Measurements from ENCODE around the gene AOC1. TPM values are rescaled to one million over a fixed set of nuclear protein-coding genes. Genes with fewer than 3 reads are reported as not detected.
"Not testable (repeated sequence)": the region's sequence is repeated elsewhere in the genome, so short reads cannot be mapped to it uniquely, and the experiment has no call there.

The AOC1 gene
- 0.16 TPM in 1 of 2 replicates, not detected in the other for total RNA-seq

DNA sequence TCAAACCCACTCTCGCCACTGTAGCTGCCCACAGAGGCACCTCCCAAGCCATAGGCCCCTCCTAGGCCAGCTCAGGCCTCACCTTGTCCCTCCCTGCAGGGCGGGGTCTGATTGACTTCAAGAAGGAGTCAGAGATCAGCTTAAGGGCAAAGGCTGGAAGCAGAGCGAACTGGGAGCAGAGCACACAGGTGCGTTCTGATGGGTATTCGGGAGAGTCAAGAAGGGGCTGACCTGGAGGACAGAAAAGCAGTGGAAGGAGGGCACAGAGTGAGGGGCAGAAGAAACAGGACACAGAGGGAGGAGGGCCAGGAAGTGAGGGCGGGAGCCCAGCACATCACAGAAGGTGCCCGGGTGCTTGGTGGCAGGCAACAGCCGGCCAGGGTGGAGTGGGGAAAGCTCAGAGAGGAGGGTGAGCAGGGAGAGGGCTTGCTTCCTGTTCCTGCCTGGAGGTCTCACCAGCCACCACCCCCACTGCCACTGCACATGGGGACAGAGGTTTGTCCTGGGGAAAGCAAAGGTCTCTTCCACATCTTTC is at the start of gene AOC1:
AOC1 (plus strand) TSS at position 147 of the 535 bp plus-strand sequence. CDS start 3,954 bp downstream, outside the sequence.
- no peak for DNase-seq (ENCODE audit: low spot score)
- Mint-ChIP-seq H3K4me1 (ENCODE audit: low read depth) (no peaks in the 10 kb centered on the region), H3K36me3 (ENCODE audit: low read depth) (no peaks in the 10 kb centered on the region), H3K27ac (no peak within 1 kb of the TSS), H3K27me3 (ENCODE audit: low read depth) (peaks cover 16% of the 10 kb centered on the region), H3K4me3 (ENCODE audit: low read depth) (no peak within 1 kb of the TSS), H3K9me3 (no peaks in the 10 kb centered on the region)
- intact Hi-C loops (cut with micrococcal nuclease), result no loop called here

GRCh38 chr7:150803161-150803860 is 49.0 kb upstream of the AOC1 start:
- intact Hi-C loops (cut with micrococcal nuclease), result no loop called here

DNA sequence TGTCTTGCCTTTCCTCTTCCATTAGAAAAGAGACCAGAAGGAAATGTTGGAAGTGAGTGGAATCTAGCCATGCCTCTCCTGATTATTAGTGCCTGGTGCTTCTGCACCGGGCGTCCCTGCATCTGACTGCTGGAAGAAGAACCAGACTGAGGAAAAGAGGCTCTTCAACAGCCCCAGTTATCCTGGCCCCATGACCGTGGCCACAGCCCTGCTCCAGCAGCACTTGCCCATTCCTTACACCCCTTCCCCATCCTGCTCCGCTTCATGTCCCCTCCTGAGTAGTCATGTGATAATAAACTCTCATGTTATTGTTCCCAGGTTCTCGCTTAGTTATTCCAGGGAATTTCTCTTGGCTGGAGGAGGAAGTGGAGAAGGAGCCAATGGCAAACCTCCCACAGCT is 47.5 kb upstream of the AOC1 start:
- Mint-ChIP-seq H3K27me3 (ENCODE audit: low read depth) (peaks cover 33% of the 10 kb centered on the region), H3K27ac (no peak overlapping the region), H3K4me1 (ENCODE audit: low read depth) (no peaks in the 10 kb centered on the region), H3K36me3 (ENCODE audit: low read depth) (no peaks in the 10 kb centered on the region), H3K4me3 (ENCODE audit: low read depth) (no peak overlapping the region), H3K9me3 (peaks cover 8% of the 10 kb centered on the region)
- DNase-seq (ENCODE audit: low spot score), result no peak
- intact Hi-C loops (cut with micrococcal nuclease), result no loop called here

More at GRCh38 chr7:150803161-150803860, 49.0 kb upstream of the AOC1 start:
- H3K4me3 Mint-ChIP-seq (ENCODE audit: low read depth), result no peak overlapping the region
- H3K9me3 Mint-ChIP-seq, result peaks cover 8% of the 10 kb centered on the region
- no peak for DNase-seq (ENCODE audit: low spot score)
- no peak overlapping the region for H3K27ac Mint-ChIP-seq
- H3K4me1 Mint-ChIP-seq (ENCODE audit: low read depth), result no peaks in the 10 kb centered on the region
- H3K36me3 Mint-ChIP-seq (ENCODE audit: low read depth), result no peaks in the 10 kb centered on the region
- H3K27me3 Mint-ChIP-seq (ENCODE audit: low read depth), result peaks cover 39% of the 10 kb centered on the region

DNA sequence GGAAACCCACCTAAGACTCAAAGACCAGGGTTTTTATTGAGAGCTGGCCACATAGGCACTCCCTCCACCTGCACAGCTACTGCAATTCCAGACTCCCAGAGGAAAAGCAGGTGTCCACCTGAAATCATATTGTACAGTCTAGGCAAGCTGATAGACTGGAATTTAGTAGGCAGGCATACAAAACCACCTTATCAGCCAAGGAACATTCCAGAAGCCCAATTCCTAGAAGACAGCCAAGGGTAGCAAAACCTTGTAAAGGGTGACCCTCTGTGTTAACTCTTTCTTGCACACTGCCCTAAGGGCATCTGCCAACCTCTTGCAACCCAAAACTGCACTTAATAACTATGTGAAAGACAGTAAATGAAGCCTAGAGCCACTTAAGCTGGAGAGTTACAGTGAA is 46.5 kb upstream of the AOC1 start:
- H3K9me3 Mint-ChIP-seq, result peaks cover 8% of the 10 kb centered on the region
- H3K27ac Mint-ChIP-seq, result no peak overlapping the region
- no peaks in the 10 kb centered on the region for H3K36me3 Mint-ChIP-seq (ENCODE audit: low read depth)
- H3K4me3 Mint-ChIP-seq (ENCODE audit: low read depth), result no peak overlapping the region
- intact Hi-C loops (cut with micrococcal nuclease), result no loop called here
- no peaks in the 10 kb centered on the region for H3K4me1 Mint-ChIP-seq (ENCODE audit: low read depth)
- H3K27me3 Mint-ChIP-seq (ENCODE audit: low read depth), result peaks cover 43% of the 10 kb centered on the region
- DNase-seq (ENCODE audit: low spot score), result no peak

- Mint-ChIP-seq H3K4me3 (ENCODE audit: low read depth) (no peak overlapping the region), H3K36me3 (ENCODE audit: low read depth) (no peaks in the 10 kb centered on the region), H3K27ac (no peak overlapping the region), H3K4me1 (ENCODE audit: low read depth) (no peaks in the 10 kb centered on the region), H3K9me3 (peaks cover 8% of the 10 kb centered on the region), H3K27me3 (ENCODE audit: low read depth) (peaks cover 41% of the 10 kb centered on the region)
- intact Hi-C loops (cut with micrococcal nuclease), result no loop called here
- DNase-seq (ENCODE audit: low spot score), result no peak
Measured at GRCh38 chr7:150806454-150806853, 45.9 kb upstream of the AOC1 start.

GRCh38 chr7:150806863-150807262 is 45.5 kb upstream of the AOC1 start:
- intact Hi-C loops (cut with micrococcal nuclease), result no loop called here
- Mint-ChIP-seq H3K9me3 (peaks cover 8% of the 10 kb centered on the region), H3K27me3 (ENCODE audit: low read depth) (peaks cover 41% of the 10 kb centered on the region), H3K36me3 (ENCODE audit: low read depth) (no peaks in the 10 kb centered on the region), H3K4me3 (ENCODE audit: low read depth) (no peak overlapping the region), H3K4me1 (ENCODE audit: low read depth) (no peaks in the 10 kb centered on the region), H3K27ac (no peak overlapping the region)
- no peak for DNase-seq (ENCODE audit: low spot score)

DNA sequence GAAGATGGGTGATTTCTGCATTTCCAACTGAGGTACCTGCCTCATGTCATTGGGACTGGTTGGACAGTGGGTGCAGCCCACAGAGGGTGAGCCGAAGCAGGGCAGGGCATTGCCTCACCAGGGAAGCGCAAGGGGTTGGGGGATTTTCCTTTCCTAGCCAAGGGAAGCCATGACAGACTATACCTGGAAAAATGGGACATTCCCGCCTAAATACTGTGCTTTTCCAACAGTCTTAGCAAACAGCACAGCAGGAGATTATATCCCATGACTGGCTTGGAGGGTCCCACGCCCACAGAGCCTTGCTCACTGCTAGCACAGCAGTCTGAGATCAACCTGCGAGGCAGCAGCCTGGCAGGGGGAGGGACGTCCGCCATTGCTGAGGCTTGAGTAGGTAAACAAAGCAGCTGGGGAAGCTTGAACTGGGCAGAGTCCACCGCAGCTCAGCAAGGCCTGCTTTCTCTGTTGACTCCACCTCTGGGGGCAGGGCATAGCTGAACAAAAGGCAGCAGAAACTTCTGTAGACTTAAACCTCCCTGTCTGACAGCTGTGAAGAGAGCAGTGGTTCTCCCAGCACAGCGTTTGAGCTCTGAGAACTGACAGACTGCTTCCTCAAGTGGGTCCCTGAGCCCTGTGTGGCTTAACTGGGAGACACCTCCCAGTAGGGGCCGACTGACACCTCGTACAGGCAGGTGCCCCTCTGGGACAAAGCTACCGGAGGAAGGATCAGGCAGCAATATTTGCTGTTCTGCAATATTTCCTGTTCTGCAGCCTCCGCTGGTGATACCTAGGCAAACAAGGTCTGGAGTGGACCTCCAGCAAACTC is 44.5 kb upstream of the AOC1 start:
- H3K27ac Mint-ChIP-seq; DNase-seq (ENCODE audit: low spot score); H3K36me3 Mint-ChIP-seq (ENCODE audit: low read depth); H3K9me3 Mint-ChIP-seq; H3K4me1 Mint-ChIP-seq (ENCODE audit: low read depth); intact Hi-C loops (cut with micrococcal nuclease); H3K4me3 Mint-ChIP-seq (ENCODE audit: low read depth): not testable (repeated sequence)
- peaks cover 33% of the 10 kb centered on the region for H3K27me3 Mint-ChIP-seq (ENCODE audit: low read depth)

- Mint-ChIP-seq H3K36me3 (ENCODE audit: low read depth) (no peaks in the 10 kb centered on the region), H3K27ac (no peak overlapping the region), H3K4me3 (ENCODE audit: low read depth) (no peak overlapping the region), H3K4me1 (ENCODE audit: low read depth) (peaks cover 4% of the 10 kb centered on the region), H3K27me3 (ENCODE audit: low read depth) (peaks cover 37% of the 10 kb centered on the region), H3K9me3 (peaks cover 15% of the 10 kb centered on the region)
- DNase-seq (ENCODE audit: low spot score), result no peak
- intact Hi-C loops (cut with micrococcal nuclease), result no loop called here
Measured at GRCh38 chr7:150814328-150815001, 37.9 kb upstream of the AOC1 start.

DNA sequence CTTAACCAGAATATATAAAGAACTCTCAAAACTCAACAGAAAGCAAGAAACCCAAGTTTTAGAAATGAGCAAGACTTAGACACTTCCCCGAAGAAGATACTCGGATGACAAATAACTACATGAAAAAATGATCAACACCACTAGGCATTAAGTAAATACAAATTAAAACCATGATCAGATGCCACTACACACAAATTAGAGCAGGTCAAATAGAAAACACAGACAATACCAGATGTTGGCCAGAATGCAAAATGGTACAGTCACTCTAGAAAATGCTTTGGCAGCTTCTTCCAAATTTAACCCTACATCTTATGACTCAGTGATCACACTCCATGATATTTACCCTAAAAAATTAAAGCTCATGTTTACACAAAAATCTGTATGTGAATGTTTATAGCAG is 33.3 kb upstream of the AOC1 start:
- peaks cover 28% of the 10 kb centered on the region for H3K27me3 Mint-ChIP-seq (ENCODE audit: low read depth)

DNA sequence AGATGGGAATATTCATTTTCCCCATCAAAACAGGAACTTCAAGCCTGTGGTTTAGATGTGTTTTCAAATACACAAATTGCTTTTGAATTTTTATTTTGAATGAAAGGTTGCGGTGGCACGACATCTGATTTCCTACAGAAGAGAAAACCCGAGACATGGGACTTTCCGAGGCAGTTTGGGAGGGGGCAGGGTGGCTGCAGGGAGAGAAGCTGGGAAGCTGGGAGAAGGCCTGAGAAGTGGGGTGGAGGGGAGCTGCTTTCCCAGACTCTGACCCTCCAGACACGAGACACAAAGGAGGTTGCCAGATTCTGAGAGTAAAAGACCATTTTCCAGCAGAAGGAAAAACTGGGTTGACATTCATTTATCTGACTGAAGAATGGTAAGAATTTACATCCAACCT is 32.2 kb upstream of the AOC1 start:
- Mint-ChIP-seq H3K36me3 (ENCODE audit: low read depth) (no peaks in the 10 kb centered on the region), H3K27ac (no peak overlapping the region), H3K27me3 (ENCODE audit: low read depth) (peaks cover 26% of the 10 kb centered on the region), H3K9me3 (peaks cover 21% of the 10 kb centered on the region), H3K4me3 (ENCODE audit: low read depth) (no peak overlapping the region), H3K4me1 (ENCODE audit: low read depth) (peaks cover 5% of the 10 kb centered on the region)
- intact Hi-C loops (cut with micrococcal nuclease), result no loop called here
- no peak for DNase-seq (ENCODE audit: low spot score)

More for the DNA sequence above, 33.3 kb upstream of the AOC1 start:
- DNase-seq (ENCODE audit: low spot score), result no peak
- Mint-ChIP-seq H3K4me1 (ENCODE audit: low read depth) (peaks cover 5% of the 10 kb centered on the region), H3K27ac (no peak overlapping the region), H3K36me3 (ENCODE audit: low read depth) (no peaks in the 10 kb centered on the region), H3K9me3 (peaks cover 25% of the 10 kb centered on the region), H3K4me3 (ENCODE audit: low read depth) (no peak overlapping the region)
- intact Hi-C loops (cut with micrococcal nuclease), result no loop called here

DNA sequence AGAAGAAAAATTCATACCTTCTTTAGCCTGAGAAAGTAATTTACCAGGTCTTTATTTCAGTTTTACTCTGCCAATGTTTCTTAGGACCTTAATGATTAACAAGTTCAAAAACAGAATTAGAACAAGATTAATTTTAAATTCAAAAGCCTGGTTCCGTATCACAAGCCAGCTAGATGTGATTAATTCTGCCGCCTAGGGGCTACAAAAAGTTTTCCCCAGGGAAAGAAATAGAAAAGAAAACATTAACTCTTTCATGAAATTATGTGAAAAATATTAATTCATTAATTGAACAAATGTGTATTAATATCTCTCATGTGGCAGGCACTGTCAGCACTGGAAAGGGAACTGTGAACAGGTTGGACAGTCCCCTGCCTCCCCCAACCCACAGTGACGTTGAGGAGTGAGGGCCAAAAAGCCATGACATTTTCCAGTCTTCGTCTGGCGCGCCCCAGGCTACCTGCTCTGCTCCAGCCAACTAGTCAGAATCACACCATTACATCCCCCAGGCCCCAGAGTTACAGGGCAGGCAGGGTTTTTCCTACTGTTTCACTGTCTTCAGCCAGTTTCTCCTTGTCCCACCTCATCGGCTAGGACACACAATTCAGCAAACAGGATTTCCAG is 31.6 kb upstream of the AOC1 start:
- DNase-seq (ENCODE audit: low spot score), result no peak
- Mint-ChIP-seq H3K4me1 (ENCODE audit: low read depth) (peaks cover 5% of the 10 kb centered on the region), H3K9me3 (peaks cover 20% of the 10 kb centered on the region), H3K27ac (no peak overlapping the region), H3K4me3 (ENCODE audit: low read depth) (no peak overlapping the region), H3K36me3 (ENCODE audit: low read depth) (no peaks in the 10 kb centered on the region), H3K27me3 (ENCODE audit: low read depth) (peaks cover 27% of the 10 kb centered on the region)
- intact Hi-C loops (cut with micrococcal nuclease), result no loop called here

DNA sequence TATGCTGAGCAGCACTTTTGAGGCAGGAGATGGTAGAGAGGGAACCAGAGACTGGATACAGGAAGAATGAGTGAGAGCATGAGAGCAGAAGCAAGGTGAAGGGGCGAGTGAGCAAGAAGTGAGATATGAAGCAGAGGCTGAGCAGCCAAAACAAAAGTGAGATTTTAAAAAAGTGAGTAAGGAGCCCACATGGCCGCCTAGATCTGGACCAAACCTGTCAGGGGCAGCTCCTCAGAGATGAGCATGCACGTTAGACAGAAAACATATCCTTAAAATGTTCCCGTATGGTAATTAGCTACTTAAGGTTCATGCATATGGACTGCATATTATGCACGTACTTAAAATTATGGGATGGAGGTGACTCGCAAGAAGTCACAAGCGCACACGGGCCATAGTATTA is 29.3 kb upstream of the AOC1 start:
- intact Hi-C loops (cut with micrococcal nuclease), result no loop called here

More for the DNA sequence above, 29.3 kb upstream of the AOC1 start:
- peaks cover 10% of the 10 kb centered on the region for H3K9me3 Mint-ChIP-seq
- H3K36me3 Mint-ChIP-seq (ENCODE audit: low read depth), result no peaks in the 10 kb centered on the region
- H3K27me3 Mint-ChIP-seq (ENCODE audit: low read depth), result peaks cover 37% of the 10 kb centered on the region
- DNase-seq (ENCODE audit: low spot score), result no peak
- H3K27ac Mint-ChIP-seq, result no peak overlapping the region
- no peak overlapping the region for H3K4me3 Mint-ChIP-seq (ENCODE audit: low read depth)
- peaks cover 5% of the 10 kb centered on the region for H3K4me1 Mint-ChIP-seq (ENCODE audit: low read depth)

Data from activated T-helper 2 cell treated with anti-CD3 and anti-CD28 coated beads, Interferon-gamma antibody, Interleukin-2, Interleukin-4, amounts not matched to agents 10 μg/mL and 5 μg/mL and 100 μg/mL, durations not matched to agents 14 hours and 24 hours and 36 hours (primary cell).